ENCODE data around the gene MRPL18. TPM values are rescaled to one million over a fixed set of nuclear protein-coding genes. Genes with fewer than 3 reads are reported as not detected.
"Not testable (repeated sequence)": the region's sequence is repeated elsewhere in the genome, so short reads cannot be mapped to it uniquely, and the experiment has no call there.

Gene MRPL18
- 64.8 and 127 TPM in 2 replicates for total RNA-seq

DNA sequence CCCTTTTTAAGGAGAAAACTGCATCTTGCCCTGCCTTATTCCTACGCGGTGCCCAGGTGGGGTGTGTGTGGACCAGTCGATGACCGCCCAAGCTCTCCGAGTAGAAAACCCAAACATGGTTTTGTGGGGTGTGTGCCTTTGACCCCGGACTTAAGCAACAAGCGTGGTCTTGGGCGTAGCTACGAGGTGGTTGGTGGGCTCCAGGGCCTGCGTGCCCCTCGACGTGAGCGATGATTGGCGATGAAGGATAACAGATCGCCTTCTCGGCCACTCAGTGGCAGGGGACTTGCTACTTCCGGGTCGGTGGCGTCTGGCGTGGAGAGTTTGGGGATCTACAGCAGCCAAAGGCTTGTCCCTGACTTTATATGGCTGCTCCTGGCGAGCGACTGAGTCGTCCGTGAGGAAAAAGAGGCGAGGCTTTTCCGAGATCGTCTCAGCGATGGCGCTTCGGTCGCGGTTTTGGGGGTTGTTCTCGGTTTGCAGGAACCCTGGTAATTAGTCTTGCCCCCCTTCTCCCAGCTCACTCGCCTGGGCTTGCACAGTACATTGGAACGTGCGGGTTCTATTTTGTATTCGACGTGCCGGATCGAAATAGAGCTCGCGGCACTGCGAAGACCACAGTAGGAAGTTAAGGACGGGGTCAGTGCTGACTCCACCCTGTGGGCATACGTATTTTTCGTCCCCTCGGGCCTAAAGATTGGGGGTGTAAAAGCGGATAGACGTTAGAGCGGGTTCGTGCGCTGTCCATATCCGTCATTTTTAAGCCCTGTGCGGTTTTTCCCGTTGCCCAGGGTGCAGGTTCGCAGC lies at the start of gene MRPL18:
TSS of gene MRPL18 (plus strand) at position 319 of the 807 bp plus-strand sequence. CDS start at position 440, 121 bp downstream.
- DNase-seq (ENCODE audit: low read depth), result peak; percentile 96

DNA sequence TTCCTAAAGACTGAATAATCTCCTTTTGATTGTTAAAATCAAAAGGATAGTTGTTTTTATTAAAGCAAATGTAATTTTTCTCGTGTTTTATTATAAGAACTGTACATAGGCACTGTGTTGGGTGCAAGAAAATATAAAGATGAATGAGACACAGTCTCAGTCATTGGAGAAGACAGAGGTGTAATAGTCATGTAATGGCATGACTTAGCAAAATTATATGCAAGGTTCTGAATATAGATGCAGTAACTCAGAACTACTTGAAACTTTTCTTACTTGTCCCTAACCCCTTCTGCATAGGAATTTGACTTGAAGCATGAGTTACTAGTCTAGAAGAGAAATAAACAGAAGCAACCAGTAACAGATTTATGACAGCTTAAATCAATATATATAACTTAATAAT lies 48.1 kb upstream of the MRPL18 start:
- DNase-seq (ENCODE audit: low read depth), result no peak

DNA sequence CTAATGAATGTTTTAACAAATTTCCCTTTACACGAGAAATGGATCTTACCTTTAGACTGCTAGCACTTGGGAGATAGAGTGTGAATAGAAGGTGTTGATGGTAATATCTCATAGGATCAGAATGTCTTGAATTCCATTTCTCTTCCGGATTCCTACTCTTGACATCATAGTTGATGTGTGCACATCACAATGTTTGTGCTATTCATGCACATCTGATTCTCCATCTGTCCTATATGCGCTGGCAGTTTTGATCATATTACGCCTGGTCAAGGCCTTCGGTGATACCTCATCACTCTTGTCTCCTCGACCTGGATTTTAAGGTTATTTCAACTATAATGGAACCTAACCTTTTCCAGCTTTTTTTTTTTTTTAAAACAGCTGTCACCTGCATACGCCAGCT lies 45.2 kb upstream of the MRPL18 start:
- DNase-seq (ENCODE audit: low read depth), result no peak

DNA sequence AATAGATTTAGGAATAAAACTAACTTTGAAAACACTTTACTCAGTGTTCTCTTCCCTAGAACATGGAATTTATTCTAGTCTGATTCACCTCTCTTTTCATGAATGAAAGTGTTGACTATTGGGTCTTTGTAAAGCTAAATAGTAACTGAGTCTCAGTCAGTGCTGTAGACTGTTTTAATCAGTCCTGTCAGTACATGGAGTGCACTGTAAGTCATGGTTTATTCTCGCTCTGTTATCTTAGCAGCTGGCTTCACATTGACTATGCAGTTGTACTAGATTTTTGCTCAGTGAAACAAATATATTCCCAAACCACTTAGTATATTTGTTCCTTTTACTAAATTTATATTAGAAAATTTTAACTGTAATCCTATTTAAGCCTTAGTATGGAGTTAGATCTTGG lies 43.5 kb upstream of the MRPL18 start:
- DNase-seq (ENCODE audit: low read depth), result no peak

DNA sequence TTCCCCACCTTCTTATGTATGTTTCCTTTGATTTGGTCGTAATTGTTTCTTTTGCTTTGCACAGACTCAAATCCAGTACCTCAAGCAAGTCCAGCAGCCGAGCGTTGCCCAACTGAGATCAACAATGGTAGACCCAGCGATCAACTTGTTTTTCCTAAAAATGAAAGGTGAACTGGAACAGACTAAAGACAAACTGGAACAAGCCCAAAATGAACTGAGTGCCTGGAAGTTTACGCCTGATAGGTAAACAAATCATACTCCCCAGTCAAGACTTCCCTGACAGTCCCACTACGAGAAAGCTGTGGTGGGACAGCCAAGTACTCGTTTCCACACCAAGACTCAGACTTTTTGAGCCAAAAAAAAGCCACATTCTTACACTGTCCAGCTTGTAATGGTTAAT lies 42.1 kb upstream of the MRPL18 start:
- DNase-seq (ENCODE audit: low read depth), result not testable (repeated sequence)

DNA sequence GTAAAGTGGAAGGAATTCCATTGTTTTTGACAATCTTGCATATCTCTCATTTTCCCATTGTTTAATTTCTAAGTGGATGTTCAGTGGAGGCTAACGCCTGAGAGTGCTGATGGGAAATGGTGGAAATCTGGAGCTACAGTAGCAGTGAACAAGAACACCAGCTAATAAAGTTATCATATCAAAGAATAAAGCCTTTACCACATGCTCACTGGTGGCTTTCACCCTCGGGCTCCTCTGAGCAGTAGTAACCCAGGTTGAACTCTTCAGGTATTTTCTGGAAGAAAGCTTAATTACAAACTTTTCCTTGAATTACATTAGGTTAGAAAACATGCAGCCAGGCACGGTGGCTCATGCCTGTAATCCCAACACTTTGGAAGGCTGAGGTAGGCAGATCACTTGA lies 38.8 kb upstream of the MRPL18 start:
- no peak for DNase-seq (ENCODE audit: low read depth)

DNA sequence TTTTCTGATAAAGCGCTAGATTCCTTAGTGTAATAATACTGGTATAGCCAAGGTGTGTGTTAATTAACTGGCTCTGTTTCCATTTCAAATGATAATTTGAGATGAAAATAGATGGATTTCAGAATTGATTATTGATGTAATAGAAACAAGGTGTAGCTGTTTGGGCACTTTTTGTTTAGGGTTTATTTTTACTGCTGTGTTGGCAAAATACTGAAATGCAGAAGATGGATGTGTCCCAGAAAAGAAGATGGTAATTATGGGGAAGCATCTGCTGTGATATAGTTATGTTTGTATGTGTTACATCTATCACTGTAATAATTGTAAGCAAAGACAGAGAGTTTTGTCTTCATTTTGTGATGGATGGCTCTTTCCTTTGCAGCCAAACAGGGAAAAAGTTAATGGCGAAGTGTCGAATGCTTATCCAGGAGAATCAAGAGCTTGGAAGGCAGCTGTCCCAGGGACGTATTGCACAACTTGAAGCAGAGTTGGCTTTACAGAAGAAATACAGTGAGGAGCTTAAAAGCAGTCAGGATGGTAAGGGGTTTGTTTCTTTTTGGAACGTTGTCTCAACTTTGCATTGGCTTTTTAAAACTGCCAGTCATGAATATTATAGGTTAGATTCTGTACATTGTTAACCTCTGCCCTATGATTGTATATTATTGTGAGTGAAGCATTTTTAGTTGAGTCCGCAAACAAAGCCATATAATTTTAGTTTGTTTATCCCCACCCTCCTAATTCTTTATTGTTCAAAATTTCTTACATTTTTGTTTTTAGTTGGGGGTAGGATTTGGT lies 37.0 kb upstream of the MRPL18 start:
- no peak for DNase-seq (ENCODE audit: low read depth)

DNA sequence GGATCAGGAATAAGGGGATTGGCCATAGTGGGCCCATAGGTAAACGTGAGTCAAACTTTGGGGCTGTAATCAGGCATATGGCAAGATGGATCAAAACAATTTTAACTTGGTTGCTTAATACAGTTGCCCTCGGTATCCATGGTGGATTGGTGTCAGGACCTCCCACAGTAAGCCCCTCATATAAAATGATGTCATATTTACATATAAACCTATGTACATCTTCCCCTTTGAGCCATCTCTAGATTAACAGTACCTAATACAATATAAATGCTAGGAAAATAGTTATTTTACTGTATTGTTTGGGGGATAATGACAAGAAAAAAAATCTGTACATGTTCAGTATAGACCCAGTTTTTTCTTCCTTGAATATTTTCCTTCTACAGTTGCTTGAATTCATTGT lies 35.9 kb upstream of the MRPL18 start:
- DNase-seq (ENCODE audit: low read depth), result no peak

DNA sequence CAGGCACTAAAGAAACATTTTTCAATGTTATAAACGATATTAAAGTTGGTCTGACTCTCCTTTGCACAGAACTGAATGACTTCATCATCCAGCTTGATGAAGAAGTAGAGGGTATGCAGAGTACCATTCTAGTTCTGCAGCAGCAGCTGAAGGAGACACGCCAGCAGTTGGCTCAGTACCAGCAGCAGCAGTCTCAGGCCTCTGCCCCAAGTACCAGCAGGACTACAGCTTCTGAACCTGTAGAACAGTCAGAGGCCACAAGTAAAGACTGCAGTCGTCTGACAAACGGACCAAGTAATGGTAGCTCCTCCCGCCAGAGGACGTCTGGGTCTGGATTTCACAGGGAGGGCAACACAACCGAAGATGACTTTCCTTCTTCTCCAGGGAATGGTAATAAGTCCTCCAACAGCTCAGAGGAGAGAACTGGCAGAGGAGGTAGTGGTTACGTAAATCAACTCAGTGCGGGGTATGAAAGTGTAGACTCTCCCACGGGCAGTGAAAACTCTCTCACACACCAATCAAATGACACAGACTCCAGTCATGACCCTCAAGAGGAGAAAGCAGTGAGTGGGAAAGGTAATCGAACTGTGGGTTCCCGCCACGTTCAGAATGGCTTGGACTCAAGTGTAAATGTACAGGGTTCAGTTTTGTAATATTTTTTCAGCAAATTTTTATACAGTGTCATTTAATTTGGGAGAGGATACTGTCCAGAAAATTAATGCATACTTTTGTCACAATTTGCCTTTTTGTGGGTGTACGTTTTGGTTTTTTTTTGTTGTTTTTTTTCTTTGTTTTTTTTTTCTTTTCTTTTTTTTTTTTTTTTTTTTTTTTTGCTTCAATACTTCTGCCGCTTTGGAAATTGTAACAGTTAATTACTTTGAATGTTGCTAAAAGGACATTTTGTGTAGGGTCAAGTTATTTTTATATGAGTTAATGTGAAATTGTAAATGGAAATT lies 35.0 kb upstream of the MRPL18 start:
- DNase-seq (ENCODE audit: low read depth), result no peak

DNA sequence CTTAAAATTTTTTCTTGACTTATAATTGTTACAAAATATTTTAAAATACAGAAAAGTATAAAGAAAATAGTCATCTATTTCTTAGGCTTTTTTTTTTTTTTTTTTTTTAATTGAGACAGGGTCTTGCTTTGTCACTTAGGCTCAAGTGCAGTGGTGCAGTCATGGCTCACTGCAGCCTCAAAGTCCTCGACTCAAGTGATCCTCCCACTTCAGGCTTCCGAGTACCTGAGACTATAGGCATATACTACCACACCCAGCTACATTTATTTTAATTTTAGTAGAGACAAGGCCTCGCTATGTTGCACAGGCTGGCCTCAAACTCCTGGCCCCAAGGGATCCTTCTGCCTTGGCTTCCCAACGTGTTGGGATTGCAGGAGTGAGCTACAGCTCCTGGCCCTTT lies 33.8 kb upstream of the MRPL18 start:
- DNase-seq (ENCODE audit: low read depth), result no peak

DNA sequence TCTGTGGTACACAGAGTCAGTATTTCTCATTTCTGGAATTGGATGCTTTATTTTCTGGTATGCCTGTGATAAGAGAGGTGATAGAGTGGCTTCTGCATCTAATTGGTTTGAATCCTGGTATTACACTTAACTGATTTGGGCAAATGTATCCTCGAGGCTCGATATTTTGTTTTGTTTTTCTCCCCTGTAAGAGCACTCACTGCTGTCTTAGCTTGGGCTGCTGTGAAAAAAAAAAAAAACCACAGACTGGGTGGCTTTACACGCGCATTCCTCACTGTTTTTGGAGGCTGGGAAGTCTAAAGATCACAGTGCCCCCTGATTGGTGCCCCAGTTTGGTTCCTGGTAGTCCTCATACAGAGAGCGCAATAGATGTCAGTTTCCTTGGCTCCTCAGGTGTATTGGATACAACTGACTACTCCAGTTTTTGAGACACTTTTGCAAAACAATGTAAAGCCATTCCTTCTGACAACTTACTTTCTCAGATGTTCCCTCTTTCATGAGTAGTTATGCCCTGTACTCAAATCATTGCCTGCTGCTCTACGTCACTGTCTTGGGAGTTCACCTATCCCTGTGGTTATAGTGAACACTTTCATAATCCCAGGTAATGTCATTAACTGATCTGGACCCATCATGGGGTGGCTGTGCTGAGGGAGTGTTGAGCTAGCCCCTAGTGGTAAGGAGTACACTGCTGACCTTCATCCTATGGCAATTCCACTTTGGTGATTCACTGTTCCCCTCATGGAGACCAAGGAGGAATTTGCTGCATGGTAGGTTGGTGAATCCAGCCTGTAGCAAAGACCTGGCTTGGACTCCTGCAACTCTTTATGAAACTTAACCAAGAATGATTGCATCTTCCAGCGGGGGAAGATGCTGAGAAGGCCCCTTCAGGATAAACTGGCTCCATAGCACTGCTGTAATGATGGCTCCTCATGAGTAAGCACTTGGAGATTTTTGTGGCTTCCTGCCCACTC lies 32.0 kb upstream of the MRPL18 start:
- peak; percentile 75 for DNase-seq (ENCODE audit: low read depth)

DNA sequence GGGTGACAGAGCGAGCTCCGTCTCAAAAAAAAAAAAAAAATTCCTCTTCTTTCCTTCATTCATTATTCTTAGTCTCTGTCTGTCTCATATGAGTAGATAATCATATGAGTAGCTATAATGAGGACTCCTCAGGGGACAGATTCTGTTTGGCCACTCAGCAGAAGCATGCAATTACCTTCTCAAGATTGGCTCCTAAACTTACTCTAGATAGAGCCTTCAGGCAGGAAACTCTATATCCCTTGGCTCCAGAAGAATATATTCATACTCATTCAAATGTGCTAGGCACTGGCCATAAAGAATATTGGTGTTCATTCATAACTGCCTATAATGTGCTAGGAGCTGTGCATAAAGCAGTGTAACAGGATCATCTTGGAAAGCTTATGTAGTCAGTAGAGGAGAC lies 30.6 kb upstream of the MRPL18 start:
- no peak for DNase-seq (ENCODE audit: low read depth)

DNA sequence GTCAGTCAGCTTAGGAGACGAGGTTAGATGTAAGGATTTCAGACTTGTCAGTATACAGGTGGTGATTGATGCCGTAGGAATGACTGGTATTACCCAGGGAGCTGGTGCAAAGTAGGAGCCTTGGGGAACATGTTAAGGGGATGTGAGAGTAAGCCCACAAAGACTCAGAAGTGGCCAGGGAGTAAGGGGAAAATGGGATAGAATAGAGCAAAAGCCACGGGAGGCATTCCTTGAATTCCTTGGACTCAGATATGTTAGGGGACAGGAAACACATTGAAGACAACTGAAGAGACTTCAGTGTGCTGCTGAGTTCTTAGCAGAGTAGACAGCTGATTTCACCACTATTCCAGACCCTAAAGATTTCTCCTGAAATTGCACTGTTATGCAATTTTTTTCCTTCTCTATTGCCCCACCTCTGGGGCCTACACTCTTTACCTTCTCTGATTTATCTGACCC lies 29.6 kb upstream of the MRPL18 start:
- peak; percentile 87 for DNase-seq (ENCODE audit: low read depth)

DNA sequence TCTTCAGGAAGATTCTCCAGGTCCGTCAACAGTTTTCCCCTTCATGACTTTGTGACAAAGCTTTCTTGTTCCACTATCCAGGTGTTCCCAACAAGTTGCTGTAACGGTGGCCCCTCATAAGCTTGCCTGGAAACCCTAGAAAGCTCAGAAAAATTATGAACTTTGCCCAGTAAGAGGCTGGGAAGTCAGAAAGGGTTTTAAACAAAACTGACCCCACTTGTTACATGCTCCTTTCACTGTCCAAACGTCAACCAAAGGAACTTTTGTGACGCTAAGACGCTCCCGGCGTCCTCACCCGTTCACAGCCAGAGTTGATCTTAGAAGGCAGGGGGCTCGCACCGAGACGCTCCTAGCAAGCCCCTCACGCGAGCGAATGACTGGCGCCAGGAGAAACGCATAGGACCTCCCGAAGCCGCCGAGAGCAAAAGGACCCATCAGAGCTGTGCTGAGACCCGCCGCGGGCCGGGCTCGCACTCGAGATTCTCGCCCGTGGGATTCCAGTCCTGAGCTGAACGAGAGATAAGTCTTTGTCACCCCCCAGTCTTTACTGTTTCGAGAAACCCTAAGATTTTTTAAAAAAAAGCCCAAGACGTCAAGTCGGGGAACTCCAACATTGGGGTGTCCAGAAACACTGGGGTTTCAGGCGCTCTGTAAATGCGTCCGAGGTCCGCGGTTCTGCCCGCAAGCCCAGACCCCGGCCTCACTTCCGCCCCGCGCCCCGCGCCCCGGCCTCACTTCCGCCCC lies 29.0 kb upstream of the MRPL18 start:
- DNase-seq (ENCODE audit: low read depth), result no peak

DNA sequence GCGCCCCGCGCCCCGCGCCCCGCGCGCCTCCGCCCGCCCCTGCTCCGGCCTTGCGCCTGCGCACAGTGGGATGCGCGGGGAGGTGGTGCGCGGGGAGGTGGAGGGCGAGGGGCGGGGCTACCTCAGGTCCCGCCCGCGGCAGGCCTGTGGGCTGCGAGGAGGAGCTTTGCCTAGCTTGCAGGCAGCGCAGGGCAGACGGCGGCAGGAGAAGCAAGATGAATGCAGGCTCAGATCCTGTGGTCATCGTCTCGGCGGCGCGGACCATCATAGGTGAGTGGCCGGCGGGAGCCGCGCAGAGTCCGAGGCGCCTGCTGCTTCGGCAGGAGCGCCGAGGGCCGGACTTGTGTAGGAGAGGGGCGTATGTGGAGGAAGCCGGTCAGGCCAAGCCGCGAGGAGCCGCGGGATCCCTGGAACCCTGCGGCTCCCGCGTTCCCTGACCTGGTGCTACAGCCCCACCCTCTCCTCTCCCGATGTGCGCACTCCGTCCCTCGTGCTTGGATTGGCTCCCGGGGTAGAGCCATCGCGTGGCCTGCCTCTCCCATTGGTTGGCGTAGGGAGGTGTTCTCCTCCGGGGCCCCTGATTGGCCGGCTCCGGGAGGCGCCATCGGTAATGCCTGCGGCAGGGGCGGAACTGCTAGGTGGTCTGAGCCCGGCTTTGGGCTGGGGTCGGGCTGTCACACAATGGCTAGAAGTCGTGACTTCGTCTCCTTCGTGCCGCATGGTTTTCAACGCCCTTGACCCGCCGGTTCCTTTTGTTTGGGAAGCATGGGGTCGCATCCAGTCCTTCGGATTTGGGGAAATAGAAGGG lies 28.2 kb upstream of the MRPL18 start, which contains the start of gene ACAT2:
TSS of gene ACAT2 (plus strand) at position 173 of the 808 bp plus-strand sequence. CDS start at position 216, 43 bp downstream.
- peak; percentile 87 for DNase-seq (ENCODE audit: low read depth)

DNA sequence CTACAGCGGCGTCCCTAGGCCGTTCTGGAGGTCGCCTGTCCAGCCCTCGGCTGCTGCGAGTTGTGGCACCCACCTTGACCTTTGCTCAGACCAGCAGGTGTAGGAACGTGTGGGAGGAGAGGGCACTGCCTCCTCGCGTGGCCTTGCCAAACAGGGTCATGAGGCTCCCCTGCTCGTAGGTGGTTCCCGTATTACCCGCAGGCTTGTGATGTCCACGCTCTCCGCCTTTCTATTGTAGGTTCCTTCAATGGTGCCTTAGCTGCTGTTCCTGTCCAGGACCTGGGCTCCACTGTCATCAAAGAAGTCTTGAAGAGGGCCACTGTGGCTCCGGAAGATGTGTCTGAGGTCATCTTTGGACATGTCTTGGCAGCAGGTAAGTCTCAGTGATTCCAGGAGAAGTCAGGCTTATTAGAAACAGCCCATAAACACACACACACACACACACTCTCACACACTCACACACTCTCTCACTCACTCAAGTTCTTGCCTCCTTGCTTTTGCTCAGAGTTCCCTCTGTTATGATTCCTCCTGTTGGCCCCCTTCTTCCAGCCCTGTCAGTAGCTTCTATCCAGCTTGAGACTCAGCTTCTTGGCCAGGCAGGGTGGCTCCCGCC lies 27.5 kb upstream of the MRPL18 start:
- DNase-seq (ENCODE audit: low read depth), result no peak

DNA sequence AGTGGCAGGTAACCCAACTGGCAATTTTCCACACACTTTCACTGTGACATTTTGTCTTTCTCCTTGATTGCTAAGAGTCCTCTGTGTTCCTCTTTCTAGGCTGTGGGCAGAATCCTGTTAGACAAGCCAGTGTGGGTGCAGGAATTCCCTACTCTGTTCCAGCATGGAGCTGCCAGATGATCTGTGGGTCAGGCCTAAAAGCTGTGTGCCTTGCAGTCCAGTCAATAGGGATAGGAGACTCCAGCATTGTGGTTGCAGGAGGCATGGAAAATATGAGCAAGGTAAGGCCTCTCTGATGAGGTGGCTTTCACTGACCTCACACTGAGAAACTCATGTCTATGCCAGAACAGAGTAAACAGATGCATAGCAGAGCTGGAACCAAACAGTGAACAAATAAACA lies 23.4 kb upstream of the MRPL18 start:
- no peak for DNase-seq (ENCODE audit: low read depth)

DNA sequence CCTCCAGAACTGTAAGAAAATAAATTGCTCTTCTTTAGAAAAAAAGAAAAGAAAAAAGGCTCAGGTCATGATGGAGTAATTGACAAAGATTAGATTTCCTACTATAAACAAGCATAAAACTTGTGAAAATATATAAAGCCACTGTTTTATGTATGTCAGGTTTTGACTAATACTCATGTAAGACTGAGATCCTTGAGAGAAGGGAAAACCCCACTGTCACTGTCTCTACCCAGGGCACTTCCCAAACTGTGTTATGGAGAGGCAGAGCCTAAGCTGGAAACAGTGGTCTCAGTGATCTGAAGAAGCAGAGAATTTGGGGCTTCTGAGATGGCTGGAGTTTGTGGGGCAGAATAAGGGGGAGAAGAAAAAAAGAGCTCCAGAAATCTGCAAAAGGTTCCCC lies 20.8 kb upstream of the MRPL18 start:
- DNase-seq (ENCODE audit: low read depth), result no peak

DNA sequence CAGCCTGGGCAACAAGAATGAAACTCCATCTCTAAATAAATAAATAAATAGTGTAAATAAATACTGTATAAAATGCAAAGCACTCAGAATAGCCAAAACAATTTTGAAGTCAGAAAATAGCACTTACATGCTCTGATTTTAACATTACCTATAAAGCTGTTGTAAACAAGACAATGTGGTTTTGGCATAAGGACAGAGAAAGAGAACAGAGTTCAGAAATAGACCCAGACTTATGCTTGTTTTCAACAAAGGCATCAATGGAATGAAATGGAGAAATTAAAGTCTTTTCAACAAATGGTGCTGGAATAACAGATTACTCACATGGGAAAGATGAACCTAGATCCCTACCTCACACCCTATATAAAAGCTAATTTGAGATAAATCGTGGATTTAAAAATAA lies 18.1 kb upstream of the MRPL18 start:
- no peak for DNase-seq (ENCODE audit: low read depth)

Data from renal cortical epithelial cell (primary cell).